Breast epithelium (tissue), 3 donors: ENCODE results near the gene TAGLN.
A peak's percentile ranks its signal among the peaks of the same experiment; 100 is the strongest.

ENCODE experiments used
- POLR2A ChIP-seq: fragments of 450-650 bp; IDR thresholded peaks from one replicate; pipeline ENCODE4 v1.6.1; 2016; ENCODE audit warnings: antibody characterized with exemption, mild to moderate bottlenecking, moderate library complexity
- POLR2AphosphoS5 ChIP-seq, 3 donors: sonication (generic); formaldehyde crosslinking; IDR thresholded peaks; one replicate each; pipeline ENCODE4 v1.6.1; 2017; ENCODE audit warnings: antibody characterized with exemption in 3 of 3
- TF ChIP-seq, protein P1 (sequence below), 3 donors: fragments of 450-650 bp; IDR thresholded peaks; one replicate each; pipeline ENCODE4 v1.5.1; 2016 to 2017; ENCODE audit warnings: antibody characterized with exemption in 3 of 3, mild to moderate bottlenecking in 3 of 3, moderate library complexity in 3 of 3

DNA sequence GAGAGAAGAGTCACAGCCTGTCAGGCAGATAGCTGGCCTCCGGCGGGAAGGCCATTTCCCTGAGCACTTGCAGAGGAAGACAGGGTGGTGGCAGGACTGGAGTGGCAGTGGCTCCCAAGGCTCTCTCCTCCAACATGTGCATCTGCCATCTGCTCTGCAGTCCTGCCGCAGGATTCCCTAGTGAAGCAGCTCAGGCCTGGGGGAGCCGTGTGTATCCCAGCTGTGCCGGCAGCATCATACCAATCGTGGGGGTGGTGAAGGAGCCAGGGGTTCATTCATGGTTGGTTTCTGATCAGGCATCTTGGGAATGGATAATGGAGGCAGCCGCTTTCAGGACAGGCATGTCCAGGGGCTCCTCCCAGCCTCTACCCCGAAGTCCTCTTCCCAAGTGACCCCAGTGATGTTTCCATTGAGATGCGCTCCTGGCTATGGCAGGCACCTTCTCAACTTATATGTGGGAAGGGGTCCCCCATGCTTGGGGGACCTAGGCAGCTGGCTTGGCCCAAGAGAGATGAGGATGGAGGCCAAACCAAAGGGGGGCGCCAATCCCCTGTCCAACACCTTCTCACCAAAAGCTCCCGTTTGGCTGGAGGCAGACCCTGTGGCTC lies 6.1 kb downstream of the TAGLN start:
- peak; percentile 17 to 56 (median 24) for TF ChIP-seq POLR2AphosphoS5 (IDR thresholded peaks at IDR 0.05)
- TF ChIP-seq, protein P1, sequence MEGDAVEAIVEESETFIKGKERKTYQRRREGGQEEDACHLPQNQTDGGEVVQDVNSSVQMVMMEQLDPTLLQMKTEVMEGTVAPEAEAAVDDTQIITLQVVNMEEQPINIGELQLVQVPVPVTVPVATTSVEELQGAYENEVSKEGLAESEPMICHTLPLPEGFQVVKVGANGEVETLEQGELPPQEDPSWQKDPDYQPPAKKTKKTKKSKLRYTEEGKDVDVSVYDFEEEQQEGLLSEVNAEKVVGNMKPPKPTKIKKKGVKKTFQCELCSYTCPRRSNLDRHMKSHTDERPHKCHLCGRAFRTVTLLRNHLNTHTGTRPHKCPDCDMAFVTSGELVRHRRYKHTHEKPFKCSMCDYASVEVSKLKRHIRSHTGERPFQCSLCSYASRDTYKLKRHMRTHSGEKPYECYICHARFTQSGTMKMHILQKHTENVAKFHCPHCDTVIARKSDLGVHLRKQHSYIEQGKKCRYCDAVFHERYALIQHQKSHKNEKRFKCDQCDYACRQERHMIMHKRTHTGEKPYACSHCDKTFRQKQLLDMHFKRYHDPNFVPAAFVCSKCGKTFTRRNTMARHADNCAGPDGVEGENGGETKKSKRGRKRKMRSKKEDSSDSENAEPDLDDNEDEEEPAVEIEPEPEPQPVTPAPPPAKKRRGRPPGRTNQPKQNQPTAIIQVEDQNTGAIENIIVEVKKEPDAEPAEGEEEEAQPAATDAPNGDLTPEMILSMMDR (IDR thresholded peaks at IDR 0.05), result no peak
- no peak for TF ChIP-seq POLR2A
